ENCODE measurements around the gene NAV3.

NAV3 gene

DNA sequence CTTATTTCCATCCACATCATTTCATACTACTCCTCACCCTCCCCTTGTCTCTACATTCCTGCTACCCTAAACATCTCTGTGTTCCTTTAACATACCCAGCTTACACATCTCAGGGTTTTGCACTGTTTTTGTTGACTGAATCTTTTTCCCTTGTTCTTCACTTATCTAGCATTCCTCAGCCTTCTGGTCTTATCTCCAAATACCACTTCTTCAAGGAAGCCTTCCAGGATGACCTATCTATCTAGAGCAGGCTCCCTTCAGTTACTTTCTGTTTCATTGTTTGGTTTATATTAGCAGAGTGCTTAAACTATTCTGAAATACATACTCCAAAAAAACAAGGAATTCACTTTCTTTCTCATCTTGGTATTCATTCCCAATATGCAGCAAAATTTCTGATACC, 353.1 kb downstream of the NAV3 start:
- no peaks in the 10 kb centered on the region for H3K27me3 ChIP-seq (ENCODE audit: insufficient read depth, low read depth, severe bottlenecking)
- no peaks in the 10 kb centered on the region for H3K9me3 ChIP-seq (ENCODE audit: severe bottlenecking)
- H3K36me3 ChIP-seq = no peaks in the 10 kb centered on the region
- no peak for DNase-seq
- H3K27ac ChIP-seq = no peak overlapping the region
- H3K4me3 ChIP-seq (ENCODE audit: low read depth, low read length) = no peak overlapping the region
- TF ChIP-seq CTCF (IDR thresholded peaks at IDR 0.05; ENCODE audit: low read depth, low read length) = no peak

DNA sequence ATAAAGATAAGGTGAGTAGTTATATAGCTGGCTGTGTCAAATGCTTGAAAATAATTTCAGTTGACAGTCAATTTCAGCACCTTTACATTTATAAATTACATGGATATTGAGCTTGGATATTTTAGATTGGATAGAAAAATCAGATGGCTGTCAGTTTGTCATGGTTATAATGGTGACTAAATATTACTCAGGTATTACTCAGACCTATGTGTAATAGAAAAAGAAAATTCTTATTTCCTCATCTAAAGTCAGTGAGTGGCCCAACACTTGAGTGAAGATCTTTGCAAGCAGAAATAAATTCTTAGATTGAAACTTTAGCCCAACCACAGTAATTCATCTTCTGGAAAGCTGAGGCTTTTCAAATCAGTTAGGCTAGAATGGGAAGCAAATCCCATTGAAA, 354.4 kb downstream of the NAV3 start:
- no peak overlapping the region for H3K27ac ChIP-seq

GRCh38 chr12:78185651-78186050, 355.0 kb downstream of the NAV3 start:
- no peaks in the 10 kb centered on the region for H3K36me3 ChIP-seq
- H3K27me3 ChIP-seq (ENCODE audit: insufficient read depth, low read depth, severe bottlenecking) = no peaks in the 10 kb centered on the region
- H3K27ac ChIP-seq = no peak overlapping the region
- no peaks in the 10 kb centered on the region for H3K9me3 ChIP-seq (ENCODE audit: severe bottlenecking)
- no peak overlapping the region for H3K4me3 ChIP-seq (ENCODE audit: low read depth, low read length)
- no peak for TF ChIP-seq CTCF (IDR thresholded peaks at IDR 0.05; ENCODE audit: low read depth, low read length)
- no peak for DNase-seq

More for the DNA sequence above, 354.4 kb downstream of the NAV3 start:
- Histone ChIP-seq H3K9me3 (ENCODE audit: severe bottlenecking) (no peaks in the 10 kb centered on the region), H3K4me3 (ENCODE audit: low read depth, low read length) (no peak overlapping the region), H3K36me3 (no peaks in the 10 kb centered on the region), H3K27me3 (ENCODE audit: insufficient read depth, low read depth, severe bottlenecking) (no peaks in the 10 kb centered on the region)
- no peak for DNase-seq
- TF ChIP-seq CTCF (IDR thresholded peaks at IDR 0.05; ENCODE audit: low read depth, low read length) = no peak

GRCh38 chr12:78186670-78187069, 356.0 kb downstream of the NAV3 start:
- TF ChIP-seq CTCF (IDR thresholded peaks at IDR 0.05; ENCODE audit: low read depth, low read length) = no peak
- H3K36me3 ChIP-seq = no peaks in the 10 kb centered on the region
- no peak overlapping the region for H3K27ac ChIP-seq
- H3K27me3 ChIP-seq (ENCODE audit: insufficient read depth, low read depth, severe bottlenecking) = no peaks in the 10 kb centered on the region
- DNase-seq = no peak
- no peaks in the 10 kb centered on the region for H3K9me3 ChIP-seq (ENCODE audit: severe bottlenecking)
- no peak overlapping the region for H3K4me3 ChIP-seq (ENCODE audit: low read depth, low read length)

- no peak for TF ChIP-seq CTCF (IDR thresholded peaks at IDR 0.05; ENCODE audit: low read depth, low read length)
- Histone ChIP-seq H3K27ac (no peak overlapping the region), H3K27me3 (ENCODE audit: insufficient read depth, low read depth, severe bottlenecking) (no peaks in the 10 kb centered on the region), H3K4me3 (ENCODE audit: low read depth, low read length) (no peak overlapping the region), H3K9me3 (ENCODE audit: severe bottlenecking) (no peaks in the 10 kb centered on the region), H3K36me3 (no peaks in the 10 kb centered on the region)
- no peak for DNase-seq
These were observed 357.0 kb downstream of the NAV3 start for GRCh38 chr12:78187741-78188140.

GRCh38 chr12:78189656-78190055, 359.0 kb downstream of the NAV3 start:
- no peak overlapping the region for H3K4me3 ChIP-seq (ENCODE audit: low read depth, low read length)
- no peak for TF ChIP-seq CTCF (IDR thresholded peaks at IDR 0.05; ENCODE audit: low read depth, low read length)
- no peaks in the 10 kb centered on the region for H3K27me3 ChIP-seq (ENCODE audit: insufficient read depth, low read depth, severe bottlenecking)
- DNase-seq = no peak
- no peaks in the 10 kb centered on the region for H3K9me3 ChIP-seq (ENCODE audit: severe bottlenecking)
- no peak overlapping the region for H3K27ac ChIP-seq
- no peaks in the 10 kb centered on the region for H3K36me3 ChIP-seq
